NCI-H128 (cell line): ENCODE measurements around the gene MRGPRX2.

Experiments used
- DNase-seq: peaks from one replicate; lab custom pipeline; 2025; ENCODE audit not compliant: unreplicated experiment; lab: John Stamatoyannopoulos, UW

The MRGPRX2 gene

DNA sequence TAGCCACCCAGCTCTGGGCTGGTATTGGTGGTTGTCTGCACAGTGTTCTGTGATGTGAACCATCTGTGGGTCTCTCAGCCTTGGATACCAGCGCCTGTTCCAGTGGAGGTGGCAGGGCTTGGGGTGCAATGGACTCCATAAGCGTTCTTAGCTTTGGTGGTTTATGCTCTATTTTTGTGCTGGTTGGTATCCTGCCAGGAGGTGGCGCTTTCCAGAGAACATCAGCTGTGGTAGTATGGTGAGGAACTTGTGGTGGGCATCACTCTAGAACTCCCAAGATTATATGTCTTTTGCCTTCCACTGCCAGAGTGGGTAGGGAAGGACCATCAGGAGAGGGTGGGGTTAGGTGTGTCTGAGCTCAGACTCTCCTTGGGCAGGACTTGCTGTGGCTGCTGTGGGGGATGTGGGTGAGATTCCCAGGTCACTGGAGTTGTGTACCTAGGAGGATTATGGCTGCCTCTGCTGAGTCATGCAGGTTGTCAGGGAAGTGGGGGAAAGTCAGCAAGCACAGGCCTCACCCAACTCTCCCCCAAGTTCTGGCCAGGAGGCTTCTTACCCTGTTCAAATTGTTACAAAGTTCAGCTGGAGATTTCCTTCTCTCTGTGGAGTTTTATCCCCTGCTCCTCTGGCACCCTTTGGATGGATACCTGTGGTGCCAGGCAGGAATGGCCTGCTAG is 47.2 kb downstream of the MRGPRX2 start:
- DNase-seq: no peak

DNA sequence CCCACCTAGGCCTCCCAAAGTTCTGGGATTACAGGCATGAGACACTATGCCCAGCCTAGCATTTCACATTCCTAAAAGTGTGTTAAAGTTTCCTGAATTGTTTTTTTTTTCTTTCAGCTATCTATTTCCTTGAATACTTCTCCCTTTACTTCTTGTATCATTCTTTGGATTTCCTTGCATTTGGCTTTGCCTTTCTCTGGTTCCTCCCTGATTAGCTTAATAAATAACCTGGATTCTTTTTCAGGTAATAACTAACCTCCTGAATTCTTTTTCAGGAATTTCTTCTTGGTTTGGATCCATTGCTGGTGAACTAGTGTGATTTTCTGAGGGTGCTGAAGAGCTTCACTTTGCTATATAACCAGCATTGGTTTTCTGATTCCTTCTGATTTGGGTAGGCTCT is 47.9 kb downstream of the MRGPRX2 start:
- DNase-seq: no peak
